ENCODE measurements around the gene MYCBPAP. TPM values are rescaled to one million over a fixed set of nuclear protein-coding genes. Genes with fewer than 3 reads are reported as not detected.

The MYCBPAP gene
- total RNA-seq (0.25 and 0.66 TPM in 2 replicates), polyA plus RNA-seq (0.05 and 0.40 TPM in 2 replicates), polyA minus RNA-seq (0.25 TPM in 1 of 2 replicates, not detected in the other), Bru-seq, nascent RNA (percentile 18 among the genes with signal in this experiment), BruChase-seq, experiment 1, labeled RNA remaining after a 6-hour chase (percentile 17 among the genes with signal in this experiment), BruChase-seq, experiment 2, labeled RNA remaining after a 2-hour chase (percentile 13 among the genes with signal in this experiment)
- 0.22 and 0.27 TPM in 2 replicates for polyA plus RNA-seq (2011; cell fraction: cytosol; rRNA removed)
- 1.6 TPM in 2 replicates for polyA plus RNA-seq (2011; cell fraction: nucleus; rRNA removed)
- 0.46 and 0.83 TPM in 2 replicates for polyA plus RNA-seq (2012)
- not detected for polyA minus RNA-seq (2011; cell fraction: cytosol; rRNA and poly(A)+ RNA removed)
- polyA minus RNA-seq (2011; cell fraction: nucleus; rRNA and poly(A)+ RNA removed): 0.38 and 1.4 TPM in 2 replicates
- long read RNA-seq, partial matches to known transcripts: 1 of 3 reads
- long read RNA-seq, other reads (novel, unspliced or antisense): 2 of 3 reads

GRCh38 chr17:50507871-50508572 is at the start of gene MYCBPAP:
MYCBPAP (plus strand) TSS chr17:50508439; CDS start chr17:50508675, 236 bp downstream.
- BruUV-seq (replicated peaks): no TSS peak
- FAIRE-seq (no peak), DNase-seq (ENCODE audit: low read depth, low spot score) (peak; percentile 75)
- Histone ChIP-seq H3K36me3 (ENCODE audit: control insufficient read depth in 2 of 2, extremely low read depth in 1 of 2, insufficient read depth in 2 of 2, low read length in 2 of 2) (no peaks in the 10 kb centered on the region), H3K79me2 (ENCODE audit: control insufficient read depth, insufficient read depth, low read length) (no peaks in the 10 kb centered on the region), H3K27ac (ENCODE audit: insufficient read depth, low read depth, low read length) (peak within 1 kb of the TSS; percentile 17), H3K4me1 (ENCODE audit: control insufficient read depth, extremely low read depth, insufficient read depth, low read length) (peaks cover 4% of the 10 kb centered on the region), H3K27me3 (ENCODE audit: control insufficient read depth in 2 of 2, insufficient read depth in 2 of 2, low read length in 2 of 2) (peaks cover 5 to 7% of the 10 kb centered on the region in 2 experiments), H3K4me3 (replicated peaks in 1 of 3; ENCODE audit: insufficient read depth in 1 of 3, low read depth in 1 of 3, low read length in 3 of 3) (peak within 1 kb of the TSS; percentile 45 to 74 (median 64)), H3K9me1 (replicated peaks; ENCODE audit: control insufficient read depth, extremely low read depth, insufficient read depth, low read length) (no peaks in the 10 kb centered on the region), H3K9ac (replicated peaks; ENCODE audit: extremely low read depth, insufficient read depth, low read length) (peak within 1 kb of the TSS; percentile 52), H3K4me2 (ENCODE audit: insufficient read depth, low read length) (peak within 1 kb of the TSS; percentile 61), H2AFZ (ENCODE audit: low read depth, low read length) (peak within 1 kb of the TSS; percentile 56), H4K20me1 (replicated peaks; ENCODE audit: control insufficient read depth, extremely low read depth, insufficient read depth, low read length) (no peaks in the 10 kb centered on the region), H3K9me3 (replicated peaks; ENCODE audit: control insufficient read depth, insufficient read depth, low read length) (no peaks in the 10 kb centered on the region)
- ChIA-PET POLR2A (no interaction called here), CTCF (no interaction called here)
- dilution Hi-C loops (cut with MboI; ENCODE audit: extremely low pct_ligation_motif_present, low sequenced_read_pairs) (no loop called here), intact Hi-C loops (cut with micrococcal nuclease) (no loop called here)
- TF ChIP-seq MAX (IDR thresholded peaks at IDR 0.05; ENCODE audit: insufficient read depth, insufficient read length) (no peak), POLR2AphosphoS5 (IDR thresholded peaks at IDR 0.05; ENCODE audit: insufficient read depth, low read depth, low read length) (peak; percentile 60), CTCF (IDR thresholded peaks at IDR 0.05; ENCODE audit: extremely low read depth in 1 of 2, insufficient read depth in 1 of 2, low read depth in 1 of 2, low read length in 2 of 2) (peak in 1 of 2 donors; percentile 29)

Data from endothelial cell of umbilical vein (primary cell).